Pancreas (tissue), 10 donors: Measurements from ENCODE around the gene ZNF621. TPM values are rescaled to one million over a fixed set of nuclear protein-coding genes. Genes with fewer than 3 reads are reported as not detected.

Experiments
- ATAC-seq, 4 donors: fragments of 200-7000 bp; cut with Tn5 transposase; one replicate each; pipeline versions ENCODE4 v1.8.0 to v1.9.1; 2020; ENCODE audit warnings: mild to moderate bottlenecking in 4 of 4, moderate library complexity in 4 of 4
- DNase-seq, 6 donors: peaks; one replicate each; pipeline ENCODE4 v3.0.0-alpha.2; 2020
- FAIRE-seq: peaks from 2 replicates; lab custom pipeline; 2012; peaks lifted over from hg19 to GRCh38; lab: Jason Lieb, UNC
- H3K27ac ChIP-seq, 4 donors: fragments of 200-600 bp; sonication (generic); 1 replicate in 3 of 4; 2 replicates in 1 of 4; pipeline versions ENCODE4 v1.5.0 to v1.8.0; 2020
- H3K27me3 ChIP-seq, 4 donors: fragments of 200-600 bp; one replicate each; pipeline ENCODE4 v1.8.0; 2021
- H3K36me3 ChIP-seq, 3 donors: fragments of 200-600 bp; sonication (generic) in 1 of 3; one replicate each; pipeline versions ENCODE4 v1.5.0 to v1.8.0; 2020 to 2021
- H3K4me1 ChIP-seq, 3 donors: fragments of 200-600 bp; one replicate each; pipeline ENCODE4 v1.8.0; 2021
- H3K4me3 ChIP-seq, 4 donors: fragments of 200-600 bp; sonication (generic) in 2 of 4; one replicate each; pipeline versions ENCODE4 v1.5.0 to v1.8.0; 2020 to 2021
- H3K9me3 ChIP-seq, 4 donors: fragments of 200-600 bp; one replicate each; pipeline ENCODE4 v1.8.0; 2021
- WGBS, 2 donors: extraction: QIAGEN DNeasy Blood & Tissue Kit; methylation state at CpG; one replicate each; pipeline ENCODE4 v1.1.7; 2013; 5-methylcytosine and 5-hydroxymethylcytosine counted together
- intact Hi-C, 3 donors: fragments of 100-400 bp; cut with DNase I; formaldehyde crosslinking; loops; one replicate each; pipeline versions ENCODE4 v1.11.1 to v1.14.2; 2022
- polyA plus RNA-seq, 2 donors: library from polyadenylated mRNA; stranded (reverse); fragments of 200-250 nt; gene quantifications; one replicate each; pipeline ENCODE4 v1.2.3, GENCODE V29; 2013
- total RNA-seq, 6 donors: library from RNA; stranded (reverse); fragmentation: NEBNext Ultra II Directional in 4 of 6; extraction: Animal tissue kit (Norgen Biotek cat#: 25700) in 4 of 6; gene quantifications; one replicate each; pipeline versions ENCODE4 v1.2.1 to v1.2.4, GENCODE V29; 2021 to 2023
- TF ChIP-seq, protein P1 (sequence below), 4 donors: fragments of 200-600 bp; sonication (generic) in 3 of 4; IDR thresholded peaks; one replicate each; pipeline versions ENCODE4 v1.5.0 to v1.8.0; 2021; ENCODE audit warnings: antibody characterized with exemption in 4 of 4
- donor health status: healthy with polysubstance abuse.
- donor health status: DM: no; HTN: no; CAD: no; lungs with moderate emphysema.
- donor health status: DM: no; HTN: no; CAD: no.
- donor health status: control.
- donor health status: control.
- donor health status: Bipolar disorder and iron deficiency.
- donor health status: DM: yes; HTN: yes; CAD: no.
- donor health status: DM: no; HTN: no; CAD: no.
- donor health status: DM: no; HTN: no; CAD: no.
- donor health status: DM: yes; HTN: yes; CAD: no.

The ZNF621 gene
- 10 to 100 TPM in 1 of 6 donors, 1 to 10 TPM in 5; 5.4 to 12.6 (median 8.6) TPM for total RNA-seq
- polyA plus RNA-seq, result 10 to 100 TPM; 10.7 to 14.2 TPM

DNA sequence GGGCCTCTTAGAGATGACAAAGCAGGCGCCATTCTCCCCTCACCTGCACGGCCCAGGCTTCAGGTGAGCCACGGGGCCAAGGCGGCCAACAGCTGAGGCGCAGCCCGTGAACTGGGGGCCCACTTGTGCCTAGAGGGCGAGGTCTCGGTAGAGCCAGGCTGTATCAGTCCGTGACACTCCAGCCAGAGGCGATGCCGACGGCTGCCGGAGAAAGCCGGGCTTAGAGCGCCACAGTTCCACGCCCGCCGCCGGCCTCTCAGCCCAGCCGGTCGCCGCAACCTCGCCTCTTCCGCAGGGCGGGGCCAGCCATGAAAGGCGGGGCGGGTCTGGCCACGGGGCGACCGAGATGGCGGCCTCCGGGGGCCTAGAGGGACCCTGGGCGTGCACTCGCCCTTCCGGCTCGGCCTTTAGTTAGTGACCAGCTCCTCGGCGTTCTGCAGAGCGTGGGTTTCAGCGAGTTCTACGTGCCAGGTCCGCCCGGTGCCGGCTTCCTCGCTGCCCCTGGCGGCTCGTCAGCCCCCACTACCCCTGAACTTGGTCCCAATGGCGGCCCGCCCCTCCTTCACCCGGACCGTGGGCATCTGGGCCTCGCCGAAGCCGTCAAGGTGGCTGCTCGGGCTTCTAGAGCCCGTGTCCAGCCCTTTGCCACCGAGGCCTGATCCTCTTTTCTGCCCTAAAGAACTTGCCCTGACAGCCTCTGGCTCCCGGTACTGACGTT is at the start of gene ZNF621:
Gene ZNF621 (plus strand): TSS at position 393 of the 718 bp plus-strand sequence. CDS start 881 bp downstream, outside the sequence.
- no peaks in the 10 kb centered on the region for H3K27me3 ChIP-seq
- peak within 1 kb of the TSS; percentile 77 to 93 (median 86) for H3K4me3 ChIP-seq
- intact Hi-C loops, result no loop called here
- peaks cover 0 to 4% (median 4%) of the 10 kb centered on the region in 3 donors for H3K36me3 ChIP-seq
- H3K9me3 ChIP-seq, result no peaks in the 10 kb centered on the region
- WGBS, 2 donors, result 0 to 1% methylated on average over 59 of the region's 59 CpGs
- FAIRE-seq (no peak), ATAC-seq (peak; percentile 99 to 100 (median 99)), DNase-seq (peak; percentile 90 to 97 (median 94))
- TF ChIP-seq, protein P1, sequence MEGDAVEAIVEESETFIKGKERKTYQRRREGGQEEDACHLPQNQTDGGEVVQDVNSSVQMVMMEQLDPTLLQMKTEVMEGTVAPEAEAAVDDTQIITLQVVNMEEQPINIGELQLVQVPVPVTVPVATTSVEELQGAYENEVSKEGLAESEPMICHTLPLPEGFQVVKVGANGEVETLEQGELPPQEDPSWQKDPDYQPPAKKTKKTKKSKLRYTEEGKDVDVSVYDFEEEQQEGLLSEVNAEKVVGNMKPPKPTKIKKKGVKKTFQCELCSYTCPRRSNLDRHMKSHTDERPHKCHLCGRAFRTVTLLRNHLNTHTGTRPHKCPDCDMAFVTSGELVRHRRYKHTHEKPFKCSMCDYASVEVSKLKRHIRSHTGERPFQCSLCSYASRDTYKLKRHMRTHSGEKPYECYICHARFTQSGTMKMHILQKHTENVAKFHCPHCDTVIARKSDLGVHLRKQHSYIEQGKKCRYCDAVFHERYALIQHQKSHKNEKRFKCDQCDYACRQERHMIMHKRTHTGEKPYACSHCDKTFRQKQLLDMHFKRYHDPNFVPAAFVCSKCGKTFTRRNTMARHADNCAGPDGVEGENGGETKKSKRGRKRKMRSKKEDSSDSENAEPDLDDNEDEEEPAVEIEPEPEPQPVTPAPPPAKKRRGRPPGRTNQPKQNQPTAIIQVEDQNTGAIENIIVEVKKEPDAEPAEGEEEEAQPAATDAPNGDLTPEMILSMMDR (IDR thresholded peaks at IDR 0.05), result no peak
- H3K4me1 ChIP-seq, result peaks cover 0 to 6% (median 5%) of the 10 kb centered on the region in 3 donors
- peak within 1 kb of the TSS; percentile 60 to 85 (median 81) for H3K27ac ChIP-seq

DNA sequence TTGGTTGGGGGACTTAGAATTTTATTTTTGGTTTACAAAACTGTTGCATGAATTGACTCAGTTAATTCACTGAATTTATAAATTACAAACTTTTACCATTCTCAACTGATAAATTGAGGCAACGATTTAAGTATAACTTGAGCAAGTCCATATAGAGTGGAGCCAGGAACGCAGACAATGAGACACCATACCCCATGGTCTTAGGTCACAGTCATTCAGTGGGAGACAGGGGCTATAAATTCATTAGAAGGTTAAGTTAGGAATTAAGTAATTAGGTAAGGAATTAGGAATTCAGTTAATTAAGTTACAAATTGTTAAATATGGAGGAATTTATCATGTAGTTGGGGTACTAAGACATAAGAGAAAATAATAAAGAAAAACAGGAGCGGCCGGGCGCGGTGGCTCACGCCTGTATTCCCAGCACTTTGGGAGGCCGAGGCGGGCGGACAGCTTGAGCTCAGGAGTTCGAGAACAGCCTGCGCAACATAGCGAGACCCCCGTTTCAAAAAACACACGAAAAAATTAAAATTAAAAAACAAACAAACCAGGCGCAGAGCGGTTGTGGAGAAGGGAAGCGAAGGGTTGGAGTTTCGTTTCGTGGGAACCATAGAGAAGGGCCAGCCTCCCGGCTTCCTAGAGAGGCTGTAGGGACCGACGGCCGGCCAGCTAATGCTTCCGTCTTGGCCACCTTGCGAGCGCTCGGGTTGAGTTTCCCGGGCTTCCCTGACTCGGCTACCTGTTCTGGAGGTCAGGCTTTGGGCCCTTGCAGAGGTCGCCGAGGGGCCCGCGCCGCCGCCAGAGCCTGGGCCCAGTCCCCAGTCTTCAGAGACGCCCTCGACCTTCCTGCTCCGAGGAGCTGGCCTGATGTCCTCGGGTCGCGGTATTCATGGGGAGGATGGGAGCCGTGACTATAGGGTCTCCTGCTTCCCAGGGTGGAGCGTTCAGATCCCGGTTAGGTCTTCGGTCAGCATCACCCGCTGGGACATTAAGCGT is 48.0 kb upstream of the ZNF621 start, which contains the start of gene ZNF619:
Gene ZNF619 (plus strand): TSS at position 645 of the 993 bp plus-strand sequence. CDS start 858 bp downstream, outside the sequence.
- Histone ChIP-seq H3K4me3 (peak within 1 kb of the TSS; percentile 37 to 91 (median 70)), H3K27ac (peak within 1 kb of the TSS in 2 of 4 donors; percentile 55 to 67), H3K36me3 (peaks cover 0 to 3% (median 0%) of the 10 kb centered on the region in 3 donors), H3K27me3 (no peaks in the 10 kb centered on the region), H3K9me3 (no peaks in the 10 kb centered on the region), H3K4me1 (no peaks in the 10 kb centered on the region)
- TF ChIP-seq, protein P1 (IDR thresholded peaks at IDR 0.05), result no peak
- ATAC-seq (peak; percentile 94 to 99 (median 98)), DNase-seq (peak; percentile 73 to 91 (median 78)), FAIRE-seq (no peak)
- intact Hi-C loops, result no loop called here
- WGBS, 2 donors, result 5 to 6% methylated on average over 48 of the region's 48 CpGs

DNA sequence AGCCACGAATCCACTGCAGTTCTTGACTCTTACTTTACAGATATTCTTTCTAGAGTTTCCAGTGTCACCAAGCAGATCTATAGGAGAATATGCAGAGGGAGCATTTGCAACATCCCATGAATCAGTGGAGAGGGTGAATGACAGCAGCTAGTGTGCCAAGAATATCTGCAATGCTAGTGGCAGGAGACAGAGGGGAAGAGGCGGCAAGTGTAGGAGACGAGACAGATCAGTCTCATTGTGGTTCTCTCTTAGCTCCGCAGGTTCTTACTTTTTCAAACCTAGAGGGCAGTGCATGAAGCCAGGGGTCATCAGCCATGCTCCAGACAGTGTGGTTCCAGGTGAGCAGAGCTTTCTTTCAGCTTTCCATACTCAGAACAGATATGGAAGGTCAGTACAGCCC is 47.1 kb upstream of the ZNF621 start:
- peak overlapping the region; percentile 37 to 91 (median 70) for H3K4me3 ChIP-seq
- 29 to 35% methylated on average over 4 of the region's 4 CpGs for WGBS, 2 donors

DNA sequence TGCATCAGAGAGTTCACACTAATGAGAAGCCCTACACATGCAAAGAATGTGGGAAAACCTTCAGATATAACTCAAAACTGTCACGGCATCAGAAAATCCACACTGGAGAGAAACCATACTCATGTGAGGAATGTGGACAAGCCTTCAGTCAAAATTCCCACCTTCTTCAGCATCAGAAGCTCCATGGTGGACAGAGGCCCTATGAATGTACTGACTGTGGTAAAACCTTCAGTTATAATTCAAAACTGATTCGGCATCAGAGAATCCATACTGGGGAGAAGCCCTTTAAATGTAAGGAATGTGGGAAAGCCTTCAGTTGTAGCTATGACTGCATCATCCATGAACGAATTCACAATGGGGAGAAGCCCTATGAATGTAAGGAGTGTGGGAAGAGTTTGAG is 37.6 kb upstream of the ZNF621 start:
- H3K4me1 ChIP-seq, result no peaks in the 10 kb centered on the region
- ATAC-seq, result no peak
- FAIRE-seq, result no peak
- H3K36me3 ChIP-seq, result peaks cover 0 to 36% (median 7%) of the 10 kb centered on the region in 3 donors
- H3K4me3 ChIP-seq, result no peak overlapping the region
- no peaks in the 10 kb centered on the region for H3K9me3 ChIP-seq
- intact Hi-C loops, result no loop called here
- TF ChIP-seq, protein P1 (IDR thresholded peaks at IDR 0.05), result no peak
- WGBS, 2 donors, result 96 to 100% methylated on average over 3 of the region's 3 CpGs
- no peaks in the 10 kb centered on the region for H3K27me3 ChIP-seq
- DNase-seq, result no peak
- no peak overlapping the region for H3K27ac ChIP-seq

More for the DNA sequence above, 47.1 kb upstream of the ZNF621 start:
- TF ChIP-seq, protein P1 (IDR thresholded peaks at IDR 0.05), result no peak
- H3K27ac ChIP-seq, result no peak overlapping the region
- H3K27me3 ChIP-seq, result no peaks in the 10 kb centered on the region
- no peaks in the 10 kb centered on the region for H3K4me1 ChIP-seq
- H3K9me3 ChIP-seq, result no peaks in the 10 kb centered on the region
- peak in 2 of 4 donors; percentile 7 to 24 for ATAC-seq
- no peak for DNase-seq
- peaks cover 0 to 9% (median 0%) of the 10 kb centered on the region in 3 donors for H3K36me3 ChIP-seq
- intact Hi-C loops, result no loop called here
- no peak for FAIRE-seq
